Measurements from ENCODE around the gene HSD17B8.
"Not testable (repeated sequence)": the region's sequence is repeated elsewhere in the genome, so short reads cannot be mapped to it uniquely, and the experiment has no call there.

The HSD17B8 gene

GRCh38 chr6:33206027-33206863 lies 1.8 kb downstream of the HSD17B8 start:
- DNase-seq (ENCODE audit: low read depth in 2 of 2): no peak

DNA sequence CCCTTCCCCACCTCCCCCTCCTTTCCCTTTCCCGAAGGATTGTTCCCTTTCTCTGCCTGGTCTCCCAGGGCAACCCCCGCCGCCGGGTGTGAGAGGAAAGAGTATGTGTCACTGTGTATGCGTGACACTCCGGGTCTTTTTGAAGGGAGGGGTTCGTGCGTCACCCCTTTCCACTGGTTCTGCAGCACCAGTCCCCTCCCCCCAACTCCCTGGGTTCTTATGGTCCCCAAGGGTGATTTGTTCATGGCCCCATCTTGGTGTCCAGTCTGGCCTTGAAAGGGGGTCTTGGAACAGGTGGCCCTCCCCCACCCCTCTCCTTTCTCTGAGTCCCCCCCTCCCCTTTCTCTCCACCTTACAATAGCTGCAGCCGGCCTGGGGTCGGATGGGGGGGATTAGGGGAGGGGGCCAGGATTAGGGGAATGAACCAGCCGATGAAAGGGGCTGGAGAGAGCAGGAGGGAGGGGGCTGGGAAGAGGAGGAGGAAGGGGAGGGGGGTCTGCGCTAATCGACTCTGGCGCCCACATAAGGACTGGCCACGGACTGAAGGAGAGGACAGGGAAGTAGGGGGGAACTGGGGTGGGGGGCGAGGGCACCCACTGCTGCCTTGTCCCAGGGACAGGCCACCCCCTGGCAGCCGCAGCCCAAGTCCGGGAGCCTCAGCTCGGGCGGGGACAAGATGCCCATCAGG lies 2.6 kb downstream of the HSD17B8 start:
- DNase-seq (ENCODE audit: low read depth in 2 of 2): no peak

- no peak for DNase-seq (ENCODE audit: low read depth in 2 of 2)
Measured at GRCh38 chr6:33207552-33208090, 3.2 kb downstream of the HSD17B8 start.

DNA sequence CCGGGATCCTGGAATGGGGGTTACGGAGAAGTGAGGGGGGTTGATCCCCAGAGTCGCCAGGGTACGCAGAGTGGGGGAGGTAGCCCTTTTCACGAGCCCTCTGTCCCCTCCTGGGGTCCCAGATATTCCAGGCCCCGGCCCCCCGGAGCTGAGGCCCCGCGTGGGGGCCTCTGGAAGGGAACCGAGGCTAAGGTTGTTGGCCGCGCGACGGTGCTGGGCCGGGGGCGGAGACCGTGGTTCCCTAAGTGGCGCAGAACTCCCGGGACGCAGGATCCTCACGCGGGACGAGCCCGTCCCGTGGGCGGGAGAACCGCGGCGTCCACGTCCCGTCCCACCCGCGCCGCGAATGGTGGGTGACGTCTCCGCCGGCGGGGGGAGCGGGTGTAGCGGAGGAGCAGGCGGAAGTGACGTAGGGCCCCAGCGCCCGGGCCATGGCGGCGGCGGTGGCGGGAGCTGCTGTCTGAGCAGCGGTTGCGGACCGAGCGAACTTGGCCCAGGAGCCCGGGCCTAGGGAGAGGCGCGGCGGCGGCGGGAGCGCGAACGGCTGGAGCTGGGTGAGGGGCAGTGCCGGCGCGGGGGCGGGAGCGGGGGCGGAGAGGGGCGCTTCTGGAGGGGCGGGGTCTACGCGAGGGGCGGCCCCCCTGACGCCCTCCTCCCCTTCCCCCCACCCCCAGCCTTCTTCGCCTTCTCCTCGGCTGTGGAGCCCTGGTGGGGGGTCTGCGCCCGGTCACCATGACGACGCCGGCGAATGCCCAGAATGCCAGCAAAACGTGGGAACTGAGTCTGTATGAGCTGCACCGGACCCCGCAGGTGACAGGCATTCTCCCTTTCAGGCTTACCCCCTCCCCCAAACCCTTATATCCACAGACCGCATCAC lies 3.9 kb downstream of the HSD17B8 start, which contains the start of gene RING1:
Gene RING1, plus strand, starts transcription at position 410 of the 877 bp plus-strand sequence. Its CDS starts 323 bp downstream, at position 733.
- DNase-seq (ENCODE audit: low read depth in 2 of 2): peak in 1 of 2 experiments; percentile 45

- no peak for DNase-seq (ENCODE audit: low read depth in 2 of 2)
Measured at GRCh38 chr6:33209856-33210255, 5.4 kb downstream of the HSD17B8 start.

DNA sequence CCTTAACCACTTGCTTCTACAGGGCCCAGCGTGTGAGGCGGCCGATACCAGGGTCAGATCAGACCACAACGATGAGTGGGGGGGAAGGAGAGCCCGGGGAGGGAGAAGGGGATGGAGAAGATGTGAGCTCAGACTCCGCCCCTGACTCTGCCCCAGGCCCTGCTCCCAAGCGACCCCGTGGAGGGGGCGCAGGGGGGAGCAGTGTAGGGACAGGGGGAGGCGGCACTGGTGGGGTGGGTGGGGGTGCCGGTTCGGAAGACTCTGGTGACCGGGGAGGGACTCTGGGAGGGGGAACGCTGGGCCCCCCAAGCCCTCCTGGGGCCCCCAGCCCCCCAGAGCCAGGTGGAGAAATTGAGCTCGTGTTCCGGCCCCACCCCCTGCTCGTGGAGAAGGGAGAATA lies 6.7 kb downstream of the HSD17B8 start:
- no peak for DNase-seq (ENCODE audit: low read depth in 2 of 2)

- no peak for DNase-seq (ENCODE audit: low read depth in 2 of 2)
Measured at GRCh38 chr6:33211666-33212422, 7.4 kb downstream of the HSD17B8 start.

DNA sequence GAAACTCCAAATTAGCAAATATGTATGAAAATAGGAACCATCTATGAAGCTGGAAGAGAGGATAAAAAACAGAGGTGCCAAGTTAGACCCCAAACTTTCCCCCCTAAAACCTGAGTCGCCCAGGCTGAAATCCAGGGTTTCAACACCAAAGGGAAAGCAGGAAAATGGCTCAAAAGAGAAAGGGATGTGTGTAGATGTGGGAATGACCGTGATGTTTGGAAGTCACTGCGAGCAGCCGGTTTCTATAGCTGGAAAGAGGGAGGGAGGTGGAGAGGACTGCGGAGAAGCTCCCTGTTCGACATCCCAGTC lies 8.4 kb downstream of the HSD17B8 start:
- DNase-seq (ENCODE audit: low read depth in 2 of 2): no peak

GRCh38 chr6:33213166-33213988 lies 8.9 kb downstream of the HSD17B8 start:
- no peak for DNase-seq (ENCODE audit: low read depth in 2 of 2)

DNA sequence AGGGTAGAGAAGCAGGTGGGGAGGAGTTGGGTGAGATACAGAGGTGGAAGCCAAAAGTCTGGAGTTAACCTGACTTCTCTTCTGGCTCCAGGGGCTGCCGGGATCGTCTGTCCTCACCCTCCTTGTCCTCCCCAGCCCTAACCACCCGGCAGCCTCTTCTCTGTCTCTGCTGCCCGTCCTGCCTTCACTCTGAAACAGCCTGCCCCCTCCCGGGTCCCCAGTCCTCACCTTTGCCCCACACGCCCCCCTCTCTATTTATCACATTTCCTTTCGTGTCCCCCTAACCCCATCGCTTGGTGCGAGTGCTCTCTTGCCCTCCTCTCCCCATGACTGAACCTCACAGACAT lies 9.5 kb downstream of the HSD17B8 start:
- DNase-seq (ENCODE audit: low read depth in 2 of 2): no peak

GRCh38 chr6:33215271-33216116 lies 11.0 kb downstream of the HSD17B8 start:
- DNase-seq (ENCODE audit: low read depth in 2 of 2): no peak

DNA sequence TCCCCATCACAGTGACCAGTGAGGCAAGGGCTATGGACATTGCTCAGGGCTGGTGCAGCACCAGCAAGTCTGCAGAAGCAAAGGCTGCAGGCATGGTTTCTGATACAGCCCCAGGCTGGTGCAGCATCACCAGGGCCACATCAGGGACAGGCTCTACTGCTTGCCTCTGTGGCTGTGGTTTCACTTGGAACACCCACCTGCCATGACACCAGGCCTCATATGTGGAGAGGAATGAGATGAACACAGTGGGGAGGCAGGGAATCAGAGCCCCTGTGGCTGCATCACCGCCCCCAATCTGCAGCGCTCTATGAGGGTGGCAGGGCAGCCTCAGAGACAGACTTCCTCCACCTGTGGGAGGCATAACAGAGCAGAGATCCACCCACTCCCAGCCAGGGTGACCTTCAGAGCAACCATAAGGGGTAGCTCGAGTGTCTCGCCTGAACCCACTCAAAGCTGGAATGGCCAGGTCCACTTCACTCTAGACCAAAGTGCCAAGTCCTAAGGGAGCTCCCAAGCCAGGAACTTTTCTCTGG lies 11.7 kb downstream of the HSD17B8 start:
- DNase-seq (ENCODE audit: low read depth in 2 of 2): no peak

GRCh38 chr6:33217246-33217645 lies 12.8 kb downstream of the HSD17B8 start:
- no peak for DNase-seq (ENCODE audit: low read depth in 2 of 2)

GRCh38 chr6:33217681-33218080 lies 13.2 kb downstream of the HSD17B8 start:
- DNase-seq (ENCODE audit: low read depth in 2 of 2): no peak

GRCh38 chr6:33226503-33227120 lies 22.2 kb downstream of the HSD17B8 start:
- not testable (repeated sequence) for DNase-seq (ENCODE audit: low read depth in 2 of 2)

GRCh38 chr6:33235221-33235634 lies 30.8 kb downstream of the HSD17B8 start:
- no peak for DNase-seq (ENCODE audit: low read depth in 2 of 2)

- DNase-seq (ENCODE audit: low read depth in 2 of 2): no peak
Measured at GRCh38 chr6:33236328-33236727, 31.9 kb downstream of the HSD17B8 start.

DNA sequence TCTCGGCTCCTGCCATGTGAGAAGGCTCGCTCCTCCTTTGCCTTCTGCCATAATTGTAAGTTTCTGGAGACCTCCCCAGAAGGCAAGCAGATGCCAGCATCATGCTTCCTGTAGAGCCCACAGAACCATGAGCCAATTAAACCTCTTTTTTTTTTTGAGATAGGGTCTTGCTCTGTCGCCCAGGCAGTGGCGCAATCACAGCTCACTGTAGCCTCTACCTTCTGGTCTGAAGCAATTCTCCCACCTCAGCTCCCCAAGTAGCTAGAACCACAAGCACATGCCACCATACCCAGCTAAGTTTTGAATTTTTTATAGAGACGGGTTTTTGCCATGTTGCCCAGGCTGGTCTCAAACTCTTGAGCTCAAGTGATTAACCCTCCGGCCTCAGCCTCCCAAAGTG lies 32.4 kb downstream of the HSD17B8 start:
- DNase-seq (ENCODE audit: low read depth in 2 of 2): no peak

DNA sequence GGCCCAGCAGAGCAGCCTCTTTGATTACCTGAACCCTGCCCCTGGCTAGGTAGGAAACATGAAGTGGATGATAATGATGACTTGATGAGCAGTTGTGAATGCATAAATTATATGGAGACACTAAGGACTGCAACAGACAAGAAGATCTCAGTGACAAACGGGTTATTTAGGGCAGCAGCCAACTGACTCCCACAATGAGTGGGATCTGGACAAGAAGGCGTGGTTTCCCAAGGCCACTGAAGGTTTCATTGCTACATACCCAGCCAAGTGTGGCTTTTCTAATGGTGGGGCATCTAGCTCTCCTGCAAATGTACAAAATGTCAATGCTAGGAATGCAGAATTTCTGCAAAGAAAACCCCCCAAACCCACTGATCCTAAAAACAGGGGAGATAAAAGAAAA lies 33.3 kb downstream of the HSD17B8 start:
- no peak for DNase-seq (ENCODE audit: low read depth in 2 of 2)

Data from fibroblast of skin of left biceps (primary cell).